ENCODE results near the gene CALHM2. TPM values are rescaled to one million over a fixed set of nuclear protein-coding genes. Genes with fewer than 3 reads are reported as not detected.

The CALHM2 gene
- total RNA-seq, 4 donors from 2014 or later = 63.5 to 113 (median 74.9) TPM

GRCh38 chr10:103457176-103457712 lies 5.1 kb upstream of the CALHM2 start:
- DNase-seq (ENCODE audit: low spot score) = no peak
- no peak for TF ChIP-seq CTCF (IDR thresholded peaks at IDR 0.05)
- no peak for ATAC-seq (ENCODE audit: low FRiP score)

GRCh38 chr10:103456074-103456660 lies 4.0 kb upstream of the CALHM2 start:
- no peak for DNase-seq (ENCODE audit: low spot score)
- ATAC-seq (ENCODE audit: low FRiP score) = no peak
- no peak for TF ChIP-seq CTCF (IDR thresholded peaks at IDR 0.05)

GRCh38 chr10:103455235-103455634 lies 3.1 kb upstream of the CALHM2 start:
- ATAC-seq (ENCODE audit: low FRiP score) = no peak
- no peak for TF ChIP-seq CTCF (IDR thresholded peaks at IDR 0.05)
- DNase-seq (ENCODE audit: low spot score) = no peak

GRCh38 chr10:103454026-103454425 lies 1.9 kb upstream of the CALHM2 start:
- no peak for TF ChIP-seq CTCF (IDR thresholded peaks at IDR 0.05)

GRCh38 chr10:103452506-103453230 lies 498 bp upstream of the CALHM2 start:
- no peak for TF ChIP-seq CTCF (IDR thresholded peaks at IDR 0.05)
- no peak for DNase-seq (ENCODE audit: low spot score)

More at GRCh38 chr10:103454026-103454425, 1.9 kb upstream of the CALHM2 start:
- no peak for ATAC-seq (ENCODE audit: low FRiP score)
- no peak for DNase-seq (ENCODE audit: low spot score)

GRCh38 chr10:103451091-103451813 lies 918 bp downstream of the CALHM2 start:
- ATAC-seq (ENCODE audit: low FRiP score) = peak; percentile 52
- DNase-seq (ENCODE audit: low spot score) = peak; percentile 51
- TF ChIP-seq CTCF (IDR thresholded peaks at IDR 0.05) = no peak

More at GRCh38 chr10:103452506-103453230, 498 bp upstream of the CALHM2 start:
- ATAC-seq (ENCODE audit: low FRiP score) = peak; percentile 1
